NT2/D1 (cell line): Measurements from ENCODE around the gene C2orf42.
"Not testable (repeated sequence)": the region's sequence is repeated elsewhere in the genome, so short reads cannot be mapped to it uniquely, and the experiment has no call there.

Source experiments
- SUZ12 ChIP-seq: IDR thresholded peaks from 2 replicates; pipeline ENCODE4 v1.6.1; 2011; ENCODE audit not compliant: insufficient read length, insufficient read depth; ENCODE audit errors: extremely low read depth
- ZNF274 ChIP-seq: IDR thresholded peaks from 2 replicates; pipeline ENCODE4 v1.6.1; 2011; ENCODE audit warnings: mild to moderate bottlenecking, low read depth, low read length

GRCh38 chr2:70134323-70134983 is 56.4 kb downstream of the C2orf42 start:
- not testable (repeated sequence) for TF ChIP-seq ZNF274, SUZ12
